Left lung (tissue), 10 donors: ENCODE results near the gene TANC1. TPM values are rescaled to one million over a fixed set of nuclear protein-coding genes. Genes with fewer than 3 reads are reported as not detected.

ENCODE experiments used
- ATAC-seq: fragments of 200-7000 bp; cut with Tn5 transposase; one replicate; pipeline ENCODE4 v1.9.1; 2020; ENCODE audit warnings: moderate library complexity
- DNase-seq, 4 donors: peaks; one replicate each; pipeline ENCODE4 v3.0.0-alpha.2; 2013 to 2020
- H3K27ac ChIP-seq, 2 donors: fragments of 200-600 bp; sonication (generic) in 1 of 2; one replicate each; pipeline versions ENCODE4 v1.5.0 to v1.8.0; 2020 to 2021
- H3K27me3 ChIP-seq, 2 donors: fragments of 200-600 bp; sonication (generic) in 1 of 2; one replicate each; pipeline versions ENCODE4 v1.5.0 to v1.8.0; 2020 to 2021
- H3K36me3 ChIP-seq, 2 donors: fragments of 200-600 bp; sonication (generic) in 1 of 2; one replicate each; pipeline versions ENCODE4 v1.5.0 to v1.8.0; 2020 to 2021
- H3K4me1 ChIP-seq, 2 donors: fragments of 200-600 bp; one replicate each; pipeline ENCODE4 v1.8.0; 2021
- H3K4me3 ChIP-seq, 2 donors: fragments of 200-600 bp; sonication (generic) in 1 of 2; one replicate each; pipeline versions ENCODE4 v1.5.0 to v1.8.0; 2020 to 2021; ENCODE audit warnings: mild to moderate bottlenecking in 1 of 2
- H3K9me3 ChIP-seq, 2 donors: fragments of 200-600 bp; sonication (generic) in 1 of 2; one replicate each; pipeline versions ENCODE4 v1.5.0 to v1.8.0; 2020 to 2021
- CTCF ChIP-seq, 2 donors: fragments of 200-600 bp; sonication (generic) in 1 of 2; IDR thresholded peaks; one replicate each; pipeline versions ENCODE4 v1.5.0 to v1.8.0; 2021; ENCODE audit warnings: antibody characterized with exemption in 2 of 2
- intact Hi-C, 2 donors: fragments of 100-400 bp; cut with DNase I; formaldehyde crosslinking; loops; one replicate each; pipeline versions ENCODE4 v1.11.2 to v1.14.2; 2022
- polyA plus RNA-seq, 6 donors: library from polyadenylated mRNA; unstranded; fragments of 120-200 nt; gene quantifications; one replicate each; pipeline ENCODE4 v1.2.1, GENCODE V29; 2013; ENCODE audit not compliant: insufficient read length in 6 of 6
- total RNA-seq, 2 donors: library from RNA; stranded (reverse); fragmentation: NEBNext Ultra II Directional; extraction: Animal tissue kit (Norgen Biotek cat#: 25700); gene quantifications; one replicate each; pipeline ENCODE4 v1.2.1, GENCODE V29; 2021
- donor health status: DM: no; HTN: yes; CAD: no.
- donor health status: DM: no; HTN: no; CAD: no.

TANC1 gene
- total and polyA plus RNA-seq, 8 donors = 40.1 to 76.6 (median 53.3) TPM

- Histone ChIP-seq H3K27ac (peak overlapping the region in 1 of 2 donors; percentile 6), H3K36me3 (peaks cover 0 to 51% of the 10 kb centered on the region in 2 donors), H3K27me3 (no peaks in the 10 kb centered on the region), H3K9me3 (no peaks in the 10 kb centered on the region), H3K4me1 (peaks cover 10 to 31% of the 10 kb centered on the region in 2 donors), H3K4me3 (no peak overlapping the region)
- DNase-seq = no peak
- intact Hi-C loops = no loop called here
- no peak for TF ChIP-seq CTCF (IDR thresholded peaks at IDR 0.05)
- ATAC-seq = no peak
Measured at GRCh38 chr2:159227467-159227866, 259.0 kb downstream of the TANC1 start.

GRCh38 chr2:159228081-159228581, 259.7 kb downstream of the TANC1 start:
- no peak for DNase-seq
- no peaks in the 10 kb centered on the region for H3K27me3 ChIP-seq
- no peak for ATAC-seq
- TF ChIP-seq CTCF (IDR thresholded peaks at IDR 0.05) = no peak
- intact Hi-C loops = no loop called here
- no peaks in the 10 kb centered on the region for H3K9me3 ChIP-seq
- H3K27ac ChIP-seq = peak overlapping the region; percentile 6 to 48
- H3K4me1 ChIP-seq = peaks cover 15 to 31% of the 10 kb centered on the region in 2 donors
- H3K4me3 ChIP-seq = no peak overlapping the region
- peaks cover 0 to 47% of the 10 kb centered on the region in 2 donors for H3K36me3 ChIP-seq

GRCh38 chr2:159229476-159230144, 261.2 kb downstream of the TANC1 start:
- H3K4me3 ChIP-seq = no peak overlapping the region
- peak; percentile 83 for ATAC-seq
- no peaks in the 10 kb centered on the region for H3K27me3 ChIP-seq
- peaks cover 15 to 25% of the 10 kb centered on the region in 2 donors for H3K4me1 ChIP-seq
- peak in 2 of 4 donors; percentile 23 to 76 for DNase-seq
- H3K36me3 ChIP-seq = peaks cover 0 to 49% of the 10 kb centered on the region in 2 donors
- H3K27ac ChIP-seq = peak overlapping the region; percentile 48
- no peaks in the 10 kb centered on the region for H3K9me3 ChIP-seq
- no peak for TF ChIP-seq CTCF (IDR thresholded peaks at IDR 0.05)
- intact Hi-C loops = no loop called here

- Histone ChIP-seq H3K4me1 (peaks cover 10 to 18% of the 10 kb centered on the region in 2 donors), H3K4me3 (no peak overlapping the region), H3K27ac (peak overlapping the region; percentile 44 to 48), H3K9me3 (no peaks in the 10 kb centered on the region), H3K36me3 (peaks cover 0 to 49% of the 10 kb centered on the region in 2 donors), H3K27me3 (no peaks in the 10 kb centered on the region)
- intact Hi-C loops = no loop called here
- TF ChIP-seq CTCF (IDR thresholded peaks at IDR 0.05) = no peak
- DNase-seq (no peak), ATAC-seq (peak; percentile 26)
Measured at GRCh38 chr2:159230145-159230877, 261.9 kb downstream of the TANC1 start.
